Measurements from ENCODE around the gene AIMP1.

DNA sequence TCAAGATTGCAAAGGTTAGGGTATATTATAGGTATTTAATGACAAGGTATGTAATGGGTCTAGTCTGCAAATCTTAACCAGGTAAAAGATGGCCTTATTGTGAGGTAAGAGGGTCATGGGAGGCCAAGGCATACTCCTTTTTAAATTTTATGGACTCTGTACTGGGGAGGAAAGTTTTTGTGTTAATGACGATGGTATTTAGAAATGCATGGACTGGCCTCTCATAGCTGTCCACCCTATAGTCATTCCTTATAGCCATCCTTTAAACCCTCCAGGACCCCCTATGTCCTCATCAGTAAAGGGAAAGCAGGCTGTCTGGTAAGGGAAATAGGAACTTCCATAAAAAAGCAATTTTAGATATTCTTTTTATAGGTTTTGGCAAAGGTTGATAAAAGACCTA, 1.5 kb downstream of the AIMP1 start:
- TF ChIP-seq, protein P1, sequence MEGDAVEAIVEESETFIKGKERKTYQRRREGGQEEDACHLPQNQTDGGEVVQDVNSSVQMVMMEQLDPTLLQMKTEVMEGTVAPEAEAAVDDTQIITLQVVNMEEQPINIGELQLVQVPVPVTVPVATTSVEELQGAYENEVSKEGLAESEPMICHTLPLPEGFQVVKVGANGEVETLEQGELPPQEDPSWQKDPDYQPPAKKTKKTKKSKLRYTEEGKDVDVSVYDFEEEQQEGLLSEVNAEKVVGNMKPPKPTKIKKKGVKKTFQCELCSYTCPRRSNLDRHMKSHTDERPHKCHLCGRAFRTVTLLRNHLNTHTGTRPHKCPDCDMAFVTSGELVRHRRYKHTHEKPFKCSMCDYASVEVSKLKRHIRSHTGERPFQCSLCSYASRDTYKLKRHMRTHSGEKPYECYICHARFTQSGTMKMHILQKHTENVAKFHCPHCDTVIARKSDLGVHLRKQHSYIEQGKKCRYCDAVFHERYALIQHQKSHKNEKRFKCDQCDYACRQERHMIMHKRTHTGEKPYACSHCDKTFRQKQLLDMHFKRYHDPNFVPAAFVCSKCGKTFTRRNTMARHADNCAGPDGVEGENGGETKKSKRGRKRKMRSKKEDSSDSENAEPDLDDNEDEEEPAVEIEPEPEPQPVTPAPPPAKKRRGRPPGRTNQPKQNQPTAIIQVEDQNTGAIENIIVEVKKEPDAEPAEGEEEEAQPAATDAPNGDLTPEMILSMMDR (IDR thresholded peaks at IDR 0.05) = no peak
- TF ChIP-seq, protein P2, sequence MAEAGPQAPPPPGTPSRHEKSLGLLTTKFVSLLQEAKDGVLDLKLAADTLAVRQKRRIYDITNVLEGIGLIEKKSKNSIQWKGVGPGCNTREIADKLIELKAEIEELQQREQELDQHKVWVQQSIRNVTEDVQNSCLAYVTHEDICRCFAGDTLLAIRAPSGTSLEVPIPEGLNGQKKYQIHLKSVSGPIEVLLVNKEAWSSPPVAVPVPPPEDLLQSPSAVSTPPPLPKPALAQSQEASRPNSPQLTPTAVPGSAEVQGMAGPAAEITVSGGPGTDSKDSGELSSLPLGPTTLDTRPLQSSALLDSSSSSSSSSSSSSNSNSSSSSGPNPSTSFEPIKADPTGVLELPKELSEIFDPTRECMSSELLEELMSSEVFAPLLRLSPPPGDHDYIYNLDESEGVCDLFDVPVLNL (CRISPR knock-in tag; IDR thresholded peaks at IDR 0.05; ENCODE audit: borderline replicate concordance, low read depth) = no peak
- no peak for TF ChIP-seq NFE2L1 (CRISPR knock-in tag; IDR thresholded peaks at IDR 0.05)
- no peak for TF ChIP-seq NFYB (CRISPR knock-in tag; conservative IDR thresholded peaks at IDR 0.05; ENCODE audit: low read depth)
- no peak for TF ChIP-seq USF2 (CRISPR knock-in tag; IDR thresholded peaks at IDR 0.05)
- TF ChIP-seq GTF2I (CRISPR knock-in tag; conservative IDR thresholded peaks at IDR 0.05) = no peak
- TF ChIP-seq TP53 (CRISPR knock-in tag; IDR thresholded peaks at IDR 0.05) = no peak
- TF ChIP-seq ZNF121 (CRISPR knock-in tag; IDR thresholded peaks at IDR 0.05) = no peak
